HepG2 (cell line): ENCODE measurements around the gene TXNL4B. TPM values are rescaled to one million over a fixed set of nuclear protein-coding genes. Genes with fewer than 3 reads are reported as not detected.

Experiments used
- ATAC-seq: fragments of 200-7000 bp; cut with Tn5 transposase; 3 replicates; pipeline ENCODE4 v1.9.1; 2020; ENCODE audit warnings: mild to moderate bottlenecking, moderate library complexity
- BruUV-seq: library from RNA; stranded (reverse); fragments of 400-500 nt; replicated peaks from 2 replicates; lab custom pipeline; 2021; lab: Mats Ljungman, UMichigan
- CTCF ChIA-PET: fragments of 300-600 bp; formaldehyde crosslinking; extraction: SDS; loops from one replicate; lab custom pipeline; 2021; ENCODE audit warnings: low total read pairs, inconsistent platforms, low intra/inter-chr PET ratio; lab: Yijun Ruan, JAX
- POLR2A ChIA-PET: fragments of 350-600 bp; sonication (Branson Sonifier 250); formaldehyde crosslinking; loops from one replicate; lab custom pipeline; 2020; ENCODE audit warnings: antibody characterized with exemption, inconsistent platforms; lab: Yijun Ruan, JAX
- DNase-seq: peaks from one replicate; pipeline ENCODE4 v3.0.0-alpha.2; 2015; ENCODE audit warnings: low spot score
- FAIRE-seq: peaks from 3 replicates; lab custom pipeline; 2011; peaks lifted over from hg19 to GRCh38; lab: Jason Lieb, UNC
- H2AFZ ChIP-seq: one replicate; pipeline ENCODE4 v1.6.1; 2011; ENCODE audit warnings: low read length, inconsistent platforms
- H3K27ac ChIP-seq: fragments of 300-600 bp; 3 replicates; pipeline ENCODE4 v1.8.0; 2011; ENCODE audit warnings: mixed run types, mild to moderate bottlenecking, mixed read lengths, low read length, inconsistent platforms; ENCODE audit not compliant: insufficient read depth; ENCODE audit errors: extremely low read length
- H3K27me3 ChIP-seq, 2 experiments: fragments of 200-600 bp in 1 of 2; 2 replicates in 1 of 2; 3 replicates in 1 of 2; pipeline versions ENCODE4 v1.6.0 to v1.8.0; 2011; ENCODE audit warnings: low read length in 2 of 2, mild to moderate bottlenecking in 2 of 2, moderate library complexity in 2 of 2, inconsistent platforms in 1 of 2; ENCODE audit not compliant: insufficient read depth in 2 of 2, control insufficient read depth in 1 of 2
- H3K36me3 ChIP-seq, 2 experiments: fragments of 200-600 bp in 1 of 2; replicated peaks in 1 of 2; 2 replicates in 1 of 2; 3 replicates in 1 of 2; pipeline versions ENCODE4 v1.5.1 to v1.8.0; 2011; ENCODE audit warnings: low read length in 2 of 2, inconsistent platforms in 1 of 2; ENCODE audit not compliant: insufficient read depth in 2 of 2, control insufficient read depth in 1 of 2
- H3K4me1 ChIP-seq: 2 replicates; pipeline ENCODE4 v1.5.1; 2012; ENCODE audit warnings: low read length, inconsistent platforms; ENCODE audit not compliant: insufficient read depth
- H3K4me2 ChIP-seq: 2 replicates; pipeline ENCODE4 v1.6.0; 2011; ENCODE audit warnings: low read depth, low read length, inconsistent platforms
- H3K4me3 ChIP-seq, 3 experiments: fragments of 200-600 bp in 1 of 3; sonication (generic), shearing (Covaris generic) in 1 of 3; replicated peaks in 1 of 3; 2 replicates each; pipeline ENCODE4 v1.5.1; 2011 to 2016; ENCODE audit warnings: low read length in 3 of 3, inconsistent platforms in 2 of 3, low read depth in 2 of 3, mild to moderate bottlenecking in 2 of 3, control low read depth in 1 of 3, mixed read lengths in 1 of 3; ENCODE audit not compliant: insufficient read depth in 1 of 3
- H3K79me2 ChIP-seq: one replicate; pipeline ENCODE4 v1.6.1; 2011; ENCODE audit warnings: low read length, inconsistent platforms; ENCODE audit not compliant: insufficient read depth
- H3K9ac ChIP-seq: 2 replicates; pipeline ENCODE4 v1.6.0; 2011; ENCODE audit warnings: mild to moderate bottlenecking, low read depth, low read length, inconsistent platforms; ENCODE audit not compliant: insufficient read depth
- H3K9me3 ChIP-seq: 2 replicates; pipeline ENCODE4 v1.5.1; 2012; ENCODE audit warnings: mild to moderate bottlenecking, low read length
- H4K20me1 ChIP-seq: 2 replicates; pipeline ENCODE4 v1.6.0; 2011; ENCODE audit warnings: inconsistent platforms, mild to moderate bottlenecking, low read length, moderate library complexity; ENCODE audit not compliant: insufficient read depth
- AGO2 ChIP-seq: fragments of 200-400 bp; formaldehyde crosslinking; optimal IDR thresholded peaks from 2 replicates; pipeline ENCODE3; 2017; ENCODE audit warnings: mild to moderate bottlenecking, low read depth, low read length, moderate library complexity
- GABPB1 ChIP-seq: IDR thresholded peaks from 2 replicates; pipeline ENCODE4 v1.6.1; 2016; ENCODE audit warnings: mild to moderate bottlenecking, missing genetic modification reagents, moderate library complexity, missing compliant biosample characterization
- KDM1A ChIP-seq: IDR thresholded peaks from 2 replicates; pipeline ENCODE4 v1.6.1; 2016; ENCODE audit warnings: missing compliant biosample characterization
- MXD3 ChIP-seq: IDR thresholded peaks from 2 replicates; pipeline ENCODE4 v1.6.1; 2016; ENCODE audit warnings: mild to moderate bottlenecking, missing biosample characterization, missing genetic modification reagents
- NFIB ChIP-seq: sonication (generic); formaldehyde crosslinking; IDR thresholded peaks from 2 replicates; pipeline ENCODE4 v1.9.0; 2021; ENCODE audit warnings: missing genetic modification reagents, mild to moderate bottlenecking, borderline replicate concordance
- NRL ChIP-seq: sonication (generic); formaldehyde crosslinking; IDR thresholded peaks from 2 replicates; pipeline ENCODE4 v1.5.0; 2020; ENCODE audit warnings: missing genetic modification reagents, mild to moderate bottlenecking, moderate library complexity, borderline replicate concordance
- SETDB1 ChIP-seq: sonication (generic); formaldehyde crosslinking; IDR thresholded peaks from 2 replicates; pipeline ENCODE4 v1.5.1; 2020; ENCODE audit warnings: missing genetic modification reagents, mild to moderate bottlenecking, borderline replicate concordance
- THAP9 ChIP-seq: sonication (generic); formaldehyde crosslinking; IDR thresholded peaks from 2 replicates; pipeline ENCODE4; 2020; ENCODE audit warnings: missing genetic modification reagents, mild to moderate bottlenecking, borderline replicate concordance
- ZFP41 ChIP-seq: sonication (generic); formaldehyde crosslinking; IDR thresholded peaks from 2 replicates; pipeline ENCODE4 v1.4.0; 2020; ENCODE audit warnings: mild to moderate bottlenecking, missing genetic modification reagents, borderline replicate concordance
- ZNF230 ChIP-seq: sonication (generic); formaldehyde crosslinking; IDR thresholded peaks from 2 replicates; pipeline ENCODE4 v1.4.0; 2020; ENCODE audit warnings: mild to moderate bottlenecking, missing genetic modification reagents
- ZNF282 ChIP-seq: fragments of 450-650 bp; IDR thresholded peaks from 2 replicates; pipeline ENCODE4 v1.6.1; 2018; ENCODE audit not compliant: partially characterized antibody
- ZNF501 ChIP-seq: sonication (generic); formaldehyde crosslinking; IDR thresholded peaks from 2 replicates; pipeline ENCODE4 v1.5.1; 2020; ENCODE audit warnings: mild to moderate bottlenecking, moderate library complexity, missing genetic modification reagents
- ZNF546 ChIP-seq: sonication (generic); formaldehyde crosslinking; conservative IDR thresholded peaks from 2 replicates; pipeline ENCODE4 v1.8.1; 2023; ENCODE audit warnings: mild to moderate bottlenecking, missing genetic modification reagents
- ZNF577 ChIP-seq: sonication (generic); formaldehyde crosslinking; IDR thresholded peaks from 2 replicates; pipeline ENCODE4 v1.4.0; 2020; ENCODE audit warnings: mild to moderate bottlenecking, low read depth, missing genetic modification reagents, borderline replicate concordance
- ZNF629 ChIP-seq: sonication (generic); formaldehyde crosslinking; conservative IDR thresholded peaks from 2 replicates; pipeline ENCODE4 v1.5.0; 2020; ENCODE audit warnings: missing genetic modification reagents
- ZNF724P ChIP-seq: sonication (generic); formaldehyde crosslinking; IDR thresholded peaks from 2 replicates; pipeline ENCODE4 v1.8.0; 2022; ENCODE audit warnings: missing genetic modification reagents, borderline replicate concordance
- ZNF768 ChIP-seq: sonication (generic); formaldehyde crosslinking; IDR thresholded peaks from 2 replicates; pipeline ENCODE4 v1.4.0; 2020; ENCODE audit warnings: missing genetic modification reagents
- ZNF891 ChIP-seq: sonication (generic); formaldehyde crosslinking; IDR thresholded peaks from 2 replicates; pipeline ENCODE4 v1.5.0; 2020; ENCODE audit warnings: mild to moderate bottlenecking, missing genetic modification reagents
- WGBS: methylation state at CpG from one replicate; pipeline ENCODE4 v1.1.6; 2017; ENCODE audit warnings: low lambda C conversion rate; 5-methylcytosine and 5-hydroxymethylcytosine counted together
- in situ Hi-C: cut with HindIII; loops from 2 replicates; pipeline ENCODE4 v1.10.0; 2017; ENCODE audit warnings: low pct_unique_long_range_greater_than_20kb; ENCODE audit not compliant: extremely low pct_ligation_motif_present
- intact Hi-C: fragments of 100-400 bp; cut with micrococcal nuclease; formaldehyde crosslinking; loops from one replicate; pipeline ENCODE4 v1.10.0; 2022; ENCODE audit not compliant: unreplicated experiment
- polyA plus RNA-seq, 8 experiments: library from polyadenylated mRNA; depleted of rRNA in 3 of 8; stranded (reverse) in 7 of 8; unstranded in 1 of 8; fragments of >200 nt; fragmentation: Illumina TruSeq in 4 of 8; extraction: Trizol in 4 of 8; gene quantifications; 2 replicates each; pipeline versions ENCODE4 v1.2.1 to v1.2.3, GENCODE V29; 2011 to 2016; ENCODE audit warnings: low read depth in 4 of 8, missing spikeins in 1 of 8, mixed read lengths in 1 of 8; ENCODE audit not compliant: insufficient read depth in 1 of 8
- total RNA-seq, 5 experiments: library from RNA; depleted of rRNA; stranded (reverse); fragments of >200 nt; fragmentation: Illumina TruSeq; extraction: Trizol; gene quantifications; 2 replicates each; pipeline ENCODE4 v1.2.3, GENCODE V29; 2016; ENCODE audit warnings: low read depth in 1 of 5
- TF ChIP-seq, protein P1 (sequence below): sonication (generic); formaldehyde crosslinking; conservative IDR thresholded peaks from 2 replicates; pipeline ENCODE4 v1.4.0; 2020; ENCODE audit warnings: missing genetic modification reagents

The TXNL4B gene
- total and polyA plus RNA-seq, 2 of the 13 experiments (the other 11 are each of a cell fraction or from before 2014, with no cell fraction given), result 17.4 to 18.3 TPM

DNA sequence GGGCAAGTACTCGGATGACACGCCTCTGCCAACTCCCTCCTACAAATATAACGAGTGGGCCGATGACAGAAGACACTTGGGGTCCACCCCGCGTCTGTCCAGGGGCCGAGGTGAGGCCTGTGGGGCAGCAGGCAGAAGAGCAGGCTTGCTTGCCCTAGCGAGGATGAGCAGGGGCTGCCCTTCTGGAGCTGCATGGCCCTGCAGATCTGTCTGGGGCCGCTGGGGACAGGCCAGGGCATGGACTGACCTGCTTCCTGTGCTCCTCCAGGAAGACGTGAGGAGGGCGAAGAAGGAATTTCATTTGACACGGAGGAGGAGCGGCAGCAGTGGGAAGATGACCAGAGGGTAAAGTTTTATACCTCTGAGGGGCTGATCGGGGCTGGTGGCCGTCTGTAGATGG lies 5.5 kb upstream of the TXNL4B start:
- Histone ChIP-seq H3K79me2 (peaks cover 34% of the 10 kb centered on the region), H3K4me3 (no peak overlapping the region), H3K4me2 (no peak overlapping the region), H2AFZ (no peak overlapping the region), H3K4me1 (peaks cover 23% of the 10 kb centered on the region), H3K27ac (no peak overlapping the region), H3K36me3 (peaks cover 64 to 79% of the 10 kb centered on the region in 2 experiments), H3K9me3 (no peaks in the 10 kb centered on the region), H3K9ac (no peak overlapping the region), H3K27me3 (peaks cover 0 to 4% of the 10 kb centered on the region in 2 experiments; a peak in 1 of 5 replicates), H4K20me1 (no peaks in the 10 kb centered on the region; the same call in none of the 2 replicates)
- ChIA-PET POLR2A (no interaction called here), CTCF (interaction anchor here (2.1 kb wide), 1 partner anchor 32 kb away, joined by 58 read pairs; no protein-coding TSS in a partner anchor)
- FAIRE-seq (no peak), ATAC-seq (peak; percentile 52), DNase-seq (no peak)
- WGBS, result 77% methylated on average over 15 of the region's 15 CpGs
- TF ChIP-seq ZNF230 (CRISPR knock-in tag) (0 out of 2 replicates have a peak, but pooled peaks have one; percentile 8), ZNF724P (CRISPR knock-in tag) (0 out of 2 replicates have a peak, but pooled peaks have one; percentile 44), THAP9 (CRISPR knock-in tag) (0 out of 2 replicates have a peak, but pooled peaks have one; percentile 44), ZNF577 (CRISPR knock-in tag) (no peak), ZNF629 (no peak), ZNF501 (CRISPR knock-in tag) (peak; percentile 14; the same call in 1 of the 2 replicates), NFIB (CRISPR knock-in tag) (no peak), NRL (CRISPR knock-in tag) (0 out of 2 replicates have a peak, but pooled peaks have one; percentile 37), AGO2 (peak; percentile 44), MXD3 (peak; percentile 2; the same call in 1 of the 2 replicates), ZNF546 (no peak), KDM1A (CRISPR knock-in tag) (no peak), ZNF768 (peak; percentile 32; the same call in 1 of the 2 replicates), ZNF282 (no peak), SETDB1 (CRISPR knock-in tag) (no peak), GABPB1 (CRISPR knock-in tag) (peak; percentile 35; the same call in 1 of the 2 replicates), ZNF891 (CRISPR knock-in tag) (peak; percentile 27; the same call in 1 of the 2 replicates), ZFP41 (CRISPR knock-in tag) (0 out of 2 replicates have a peak, but pooled peaks have one; percentile 25)
- TF ChIP-seq, protein P1, sequence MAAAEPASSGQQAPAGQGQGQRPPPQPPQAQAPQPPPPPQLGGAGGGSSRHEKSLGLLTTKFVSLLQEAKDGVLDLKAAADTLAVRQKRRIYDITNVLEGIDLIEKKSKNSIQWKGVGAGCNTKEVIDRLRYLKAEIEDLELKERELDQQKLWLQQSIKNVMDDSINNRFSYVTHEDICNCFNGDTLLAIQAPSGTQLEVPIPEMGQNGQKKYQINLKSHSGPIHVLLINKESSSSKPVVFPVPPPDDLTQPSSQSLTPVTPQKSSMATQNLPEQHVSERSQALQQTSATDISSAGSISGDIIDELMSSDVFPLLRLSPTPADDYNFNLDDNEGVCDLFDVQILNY (CRISPR knock-in tag), result 0 out of 2 replicates have a peak, but pooled peaks have one; percentile 15
- intact Hi-C loops, result loop anchor here (1.0 to 5.0 kb wide), 3 partner anchors 33 to 137 kb away; partner anchors contain the start of gene DHODH
- in situ Hi-C loops, result no loop called here
- BruUV-seq, result no TSS peak
